ENCODE data around the gene TMEM132D.

The TMEM132D gene

DNA sequence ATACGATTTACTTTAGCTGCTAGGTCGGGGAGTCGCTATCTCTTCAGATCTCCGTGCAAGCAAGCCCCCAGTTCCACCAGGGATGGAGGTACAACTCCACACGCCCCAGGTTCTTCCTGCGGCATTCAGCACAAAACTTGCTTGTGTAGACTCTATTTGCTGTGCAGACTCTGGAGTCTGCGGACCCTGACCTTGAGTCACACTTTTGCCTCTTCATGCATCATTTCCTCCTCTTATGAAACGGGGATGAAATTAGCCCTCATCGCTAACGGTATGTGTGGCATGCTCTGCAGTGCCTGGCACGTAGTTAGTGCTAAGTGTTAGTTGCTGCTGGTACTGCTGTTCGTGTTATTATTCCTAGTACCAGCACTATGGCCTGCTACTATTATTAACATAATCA lies 84.4 kb downstream of the TMEM132D start:
- Histone ChIP-seq H2AFZ (ENCODE audit: low read depth, low read length) (no peak overlapping the region), H4K91ac (ENCODE audit: low read length) (no peak overlapping the region), H3K27ac (ENCODE audit: low read length, poor library complexity, severe bottlenecking) (peak overlapping the region; percentile 13), H4K8ac (ENCODE audit: low read length) (no peak overlapping the region), H3K9ac (ENCODE audit: low read length) (no peak overlapping the region), H3K9me3 (ENCODE audit: control insufficient read depth, low read length) (peaks cover 8% of the 10 kb centered on the region), H3K23ac (ENCODE audit: low read length in 2 of 2) (no peak overlapping the region), H3K14ac (ENCODE audit: low read length in 2 of 2) (no peak overlapping the region), H2AK5ac (ENCODE audit: low read length, severe bottlenecking) (no peak overlapping the region), H3K4me3 (ENCODE audit: insufficient read depth in 1 of 2, low read depth in 1 of 2, low read length in 2 of 2) (no peak overlapping the region), H3K4me2 (ENCODE audit: low read length, poor library complexity, severe bottlenecking) (no peak overlapping the region), H3K36me3 (ENCODE audit: control insufficient read depth in 1 of 2, insufficient read depth in 2 of 2, low read depth in 1 of 2, low read length in 2 of 2) (no peaks in the 10 kb centered on the region), H3K27me3 (ENCODE audit: control insufficient read depth in 1 of 2, insufficient read depth in 1 of 2, low read length in 2 of 2) (no peaks in the 10 kb centered on the region), H2BK12ac (ENCODE audit: low read length in 2 of 2) (no peak overlapping the region), H2BK5ac (ENCODE audit: low read depth, low read length, poor library complexity, severe bottlenecking) (no peak overlapping the region), H2BK15ac (ENCODE audit: low read depth, poor library complexity, severe bottlenecking) (no peak overlapping the region), H3K79me1 (replicated peaks; ENCODE audit: low read length, poor library complexity, severe bottlenecking) (no peaks in the 10 kb centered on the region), H3K18ac (ENCODE audit: low read depth in 1 of 2, low read length in 2 of 2) (no peak overlapping the region), H3K4ac (ENCODE audit: low read depth in 1 of 2, low read length in 2 of 2) (no peak overlapping the region), H3K4me1 (ENCODE audit: control insufficient read depth, insufficient read depth, low read depth, low read length) (peaks cover 4% of the 10 kb centered on the region), H2BK120ac (ENCODE audit: low read depth, low read length) (no peak overlapping the region)
- no peak for DNase-seq
- 83% methylated on average over 11 of the region's 12 CpGs for WGBS

- Histone ChIP-seq H3K4me2 (ENCODE audit: low read length, poor library complexity, severe bottlenecking) (no peak overlapping the region), H4K91ac (ENCODE audit: low read length) (no peak overlapping the region), H3K18ac (ENCODE audit: low read depth in 1 of 2, low read length in 2 of 2) (no peak overlapping the region), H2AK5ac (ENCODE audit: low read length, severe bottlenecking) (no peak overlapping the region), H3K14ac (ENCODE audit: low read length in 2 of 2) (no peak overlapping the region), H3K9ac (ENCODE audit: low read length) (no peak overlapping the region), H2AFZ (ENCODE audit: low read depth, low read length) (no peak overlapping the region), H2BK12ac (ENCODE audit: low read length in 2 of 2) (no peak overlapping the region), H2BK120ac (ENCODE audit: low read depth, low read length) (no peak overlapping the region), H3K9me3 (ENCODE audit: control insufficient read depth, low read length) (peaks cover 16% of the 10 kb centered on the region), H3K4ac (ENCODE audit: low read depth in 1 of 2, low read length in 2 of 2) (no peak overlapping the region), H4K8ac (ENCODE audit: low read length) (no peak overlapping the region), H3K27ac (ENCODE audit: low read length, poor library complexity, severe bottlenecking) (no peak overlapping the region), H2BK5ac (ENCODE audit: low read depth, low read length, poor library complexity, severe bottlenecking) (no peak overlapping the region), H2BK15ac (ENCODE audit: low read depth, poor library complexity, severe bottlenecking) (no peak overlapping the region), H3K23ac (ENCODE audit: low read length in 2 of 2) (no peak overlapping the region), H3K4me1 (ENCODE audit: control insufficient read depth, insufficient read depth, low read depth, low read length) (peaks cover 4% of the 10 kb centered on the region), H3K79me1 (replicated peaks; ENCODE audit: low read length, poor library complexity, severe bottlenecking) (no peaks in the 10 kb centered on the region), H3K4me3 (ENCODE audit: insufficient read depth in 1 of 2, low read depth in 1 of 2, low read length in 2 of 2) (no peak overlapping the region), H3K27me3 (ENCODE audit: control insufficient read depth in 1 of 2, insufficient read depth in 1 of 2, low read length in 2 of 2) (no peaks in the 10 kb centered on the region), H3K36me3 (ENCODE audit: control insufficient read depth in 1 of 2, insufficient read depth in 2 of 2, low read depth in 1 of 2, low read length in 2 of 2) (no peaks in the 10 kb centered on the region)
- 76% methylated on average over 6 of the region's 8 CpGs for WGBS
- no peak for DNase-seq
Measured at GRCh38 chr12:129815846-129816245, 88.0 kb downstream of the TMEM132D start.

- no peak overlapping the region for H2AFZ ChIP-seq (ENCODE audit: low read depth, low read length)
- 61% methylated on average over 7 of the region's 7 CpGs for WGBS
- DNase-seq, result no peak
Measured at GRCh38 chr12:129811963-129812362, 91.9 kb downstream of the TMEM132D start.

GRCh38 chr12:129807136-129807535 lies 96.7 kb downstream of the TMEM132D start:
- H3K9me3 ChIP-seq (ENCODE audit: control insufficient read depth, low read length), result peaks cover 10% of the 10 kb centered on the region
- no peak for DNase-seq
- no peak overlapping the region for H2AFZ ChIP-seq (ENCODE audit: low read depth, low read length)
- H3K4ac ChIP-seq (ENCODE audit: low read depth in 1 of 2, low read length in 2 of 2), result no peak overlapping the region
- no peak overlapping the region for H2BK12ac ChIP-seq (ENCODE audit: low read length in 2 of 2)
- H2AK5ac ChIP-seq (ENCODE audit: low read length, severe bottlenecking), result no peak overlapping the region
- H2BK5ac ChIP-seq (ENCODE audit: low read depth, low read length, poor library complexity, severe bottlenecking), result no peak overlapping the region
- no peak overlapping the region for H3K4me3 ChIP-seq (ENCODE audit: insufficient read depth in 1 of 2, low read depth in 1 of 2, low read length in 2 of 2)
- no peak overlapping the region for H3K23ac ChIP-seq (ENCODE audit: low read length in 2 of 2)
- H2BK120ac ChIP-seq (ENCODE audit: low read depth, low read length), result no peak overlapping the region
- H3K79me1 ChIP-seq (replicated peaks; ENCODE audit: low read length, poor library complexity, severe bottlenecking), result no peaks in the 10 kb centered on the region
- 82% methylated on average over 11 of the region's 11 CpGs for WGBS
- H3K36me3 ChIP-seq (ENCODE audit: control insufficient read depth in 1 of 2, insufficient read depth in 2 of 2, low read depth in 1 of 2, low read length in 2 of 2), result no peaks in the 10 kb centered on the region
- H3K27ac ChIP-seq (ENCODE audit: low read length, poor library complexity, severe bottlenecking), result no peak overlapping the region
- no peak overlapping the region for H3K9ac ChIP-seq (ENCODE audit: low read length)
- H4K8ac ChIP-seq (ENCODE audit: low read length), result no peak overlapping the region
- no peaks in the 10 kb centered on the region for H3K4me1 ChIP-seq (ENCODE audit: control insufficient read depth, insufficient read depth, low read depth, low read length)
- no peak overlapping the region for H3K4me2 ChIP-seq (ENCODE audit: low read length, poor library complexity, severe bottlenecking)
- no peak overlapping the region for H2BK15ac ChIP-seq (ENCODE audit: low read depth, poor library complexity, severe bottlenecking)
- no peaks in the 10 kb centered on the region for H3K27me3 ChIP-seq (ENCODE audit: control insufficient read depth in 1 of 2, insufficient read depth in 1 of 2, low read length in 2 of 2)
- H3K18ac ChIP-seq (ENCODE audit: low read depth in 1 of 2, low read length in 2 of 2), result no peak overlapping the region
- no peak overlapping the region for H3K14ac ChIP-seq (ENCODE audit: low read length in 2 of 2)
- H4K91ac ChIP-seq (ENCODE audit: low read length), result no peak overlapping the region

More at GRCh38 chr12:129811963-129812362, 91.9 kb downstream of the TMEM132D start:
- Histone ChIP-seq H3K4me2 (ENCODE audit: low read length, poor library complexity, severe bottlenecking) (no peak overlapping the region), H2BK12ac (ENCODE audit: low read length in 2 of 2) (no peak overlapping the region), H2BK15ac (ENCODE audit: low read depth, poor library complexity, severe bottlenecking) (no peak overlapping the region), H2AK5ac (ENCODE audit: low read length, severe bottlenecking) (no peak overlapping the region), H3K4me3 (ENCODE audit: insufficient read depth in 1 of 2, low read depth in 1 of 2, low read length in 2 of 2) (no peak overlapping the region), H3K27ac (ENCODE audit: low read length, poor library complexity, severe bottlenecking) (no peak overlapping the region), H3K23ac (ENCODE audit: low read length in 2 of 2) (no peak overlapping the region), H3K9ac (ENCODE audit: low read length) (no peak overlapping the region), H4K91ac (ENCODE audit: low read length) (no peak overlapping the region), H3K79me1 (replicated peaks; ENCODE audit: low read length, poor library complexity, severe bottlenecking) (no peaks in the 10 kb centered on the region), H3K14ac (ENCODE audit: low read length in 2 of 2) (no peak overlapping the region), H4K8ac (ENCODE audit: low read length) (no peak overlapping the region), H3K27me3 (ENCODE audit: control insufficient read depth in 1 of 2, insufficient read depth in 1 of 2, low read length in 2 of 2) (no peaks in the 10 kb centered on the region), H3K4me1 (ENCODE audit: control insufficient read depth, insufficient read depth, low read depth, low read length) (no peaks in the 10 kb centered on the region), H2BK120ac (ENCODE audit: low read depth, low read length) (no peak overlapping the region), H3K9me3 (ENCODE audit: control insufficient read depth, low read length) (peaks cover 13% of the 10 kb centered on the region), H3K36me3 (ENCODE audit: control insufficient read depth in 1 of 2, insufficient read depth in 2 of 2, low read depth in 1 of 2, low read length in 2 of 2) (no peaks in the 10 kb centered on the region), H2BK5ac (ENCODE audit: low read depth, low read length, poor library complexity, severe bottlenecking) (no peak overlapping the region), H3K18ac (ENCODE audit: low read depth in 1 of 2, low read length in 2 of 2) (no peak overlapping the region), H3K4ac (ENCODE audit: low read depth in 1 of 2, low read length in 2 of 2) (no peak overlapping the region)

Measured in mesenchymal stem cell (in vitro differentiated cells and primary cell).